NCI-H2171 (cell line): Measurements from ENCODE around the gene FARP1.

ENCODE experiments used
- DNase-seq: peaks from one replicate; lab custom pipeline; 2025; lab: John Stamatoyannopoulos, UW

Gene FARP1

GRCh38 chr13:98443800-98444325 is 301.0 kb downstream of the FARP1 start:
- no peak for DNase-seq

GRCh38 chr13:98444381-98444780 is 301.5 kb downstream of the FARP1 start:
- no peak for DNase-seq

- DNase-seq = no peak
Measured at GRCh38 chr13:98445340-98446233, 302.7 kb downstream of the FARP1 start.

- DNase-seq = no peak
Measured at GRCh38 chr13:98446234-98446621, 303.3 kb downstream of the FARP1 start.

- no peak for DNase-seq
Measured at GRCh38 chr13:98447130-98447529, 304.2 kb downstream of the FARP1 start.

- no peak for DNase-seq
Measured at GRCh38 chr13:98447881-98448641, 305.2 kb downstream of the FARP1 start.

GRCh38 chr13:98448642-98448928 is 305.7 kb downstream of the FARP1 start:
- no peak for DNase-seq

- DNase-seq = no peak
Measured at GRCh38 chr13:98449273-98449672, 306.4 kb downstream of the FARP1 start.

GRCh38 chr13:98450026-98450425 is 307.1 kb downstream of the FARP1 start:
- DNase-seq = no peak

- DNase-seq = no peak
Measured at GRCh38 chr13:98450539-98451111, 307.7 kb downstream of the FARP1 start.

- no peak for DNase-seq
Measured at GRCh38 chr13:98451676-98452470, 309.0 kb downstream of the FARP1 start.

GRCh38 chr13:98452851-98453843 is 310.3 kb downstream of the FARP1 start:
- no peak for DNase-seq

- peak; percentile 33 for DNase-seq
Measured at GRCh38 chr13:98454389-98454881, 311.5 kb downstream of the FARP1 start.

- no peak for DNase-seq
Measured at GRCh38 chr13:98456413-98456845, 313.5 kb downstream of the FARP1 start.

GRCh38 chr13:98457053-98457452 is 314.2 kb downstream of the FARP1 start:
- no peak for DNase-seq

- DNase-seq = no peak
Measured at GRCh38 chr13:98458431-98458830, 315.5 kb downstream of the FARP1 start.

GRCh38 chr13:98459171-98459681 is 316.3 kb downstream of the FARP1 start:
- DNase-seq = no peak

GRCh38 chr13:98459721-98460370 is 317.0 kb downstream of the FARP1 start:
- DNase-seq = no peak

GRCh38 chr13:98460516-98460915 is 317.6 kb downstream of the FARP1 start:
- no peak for DNase-seq
